Left hindlimb (tissue), 1 donor: ENCODE data around the gene NAGPA.

Source experiments
- DNase-seq: peaks from one replicate; pipeline ENCODE4 v3.0.0-alpha.2; 2018

NAGPA gene

GRCh38 chr16:5027086-5027485 is 6.6 kb downstream of the NAGPA start:
- DNase-seq, result peak; percentile 18

GRCh38 chr16:5026664-5027063 is 7.1 kb downstream of the NAGPA start:
- DNase-seq, result peak; percentile 25

- DNase-seq, result no peak
These were observed 8.5 kb downstream of the NAGPA start for GRCh38 chr16:5025171-5025632.

GRCh38 chr16:5024632-5025031 is 9.1 kb downstream of the NAGPA start:
- DNase-seq, result no peak

GRCh38 chr16:5022521-5022920 is 11.2 kb downstream of the NAGPA start:
- DNase-seq, result no peak

- DNase-seq, result no peak
These were observed 13.2 kb downstream of the NAGPA start for GRCh38 chr16:5020551-5020950.

GRCh38 chr16:5019775-5020174 is 14.0 kb downstream of the NAGPA start:
- DNase-seq, result no peak

- peak; percentile 56 for DNase-seq
These were observed 14.9 kb downstream of the NAGPA start for GRCh38 chr16:5018793-5019192.

GRCh38 chr16:5017678-5017969 is 16.1 kb downstream of the NAGPA start:
- no peak for DNase-seq

- DNase-seq, result no peak
These were observed 16.6 kb downstream of the NAGPA start for GRCh38 chr16:5016967-5017677.

GRCh38 chr16:5015887-5016286 is 17.8 kb downstream of the NAGPA start:
- no peak for DNase-seq

- no peak for DNase-seq
These were observed 18.4 kb downstream of the NAGPA start for GRCh38 chr16:5015351-5015750.

GRCh38 chr16:5012887-5013286 is 20.8 kb downstream of the NAGPA start:
- DNase-seq, result no peak

- DNase-seq, result no peak
These were observed 22.1 kb downstream of the NAGPA start for GRCh38 chr16:5011637-5012036.

GRCh38 chr16:5010576-5011329 is 23.0 kb downstream of the NAGPA start:
- no peak for DNase-seq

- no peak for DNase-seq
These were observed 25.4 kb downstream of the NAGPA start for GRCh38 chr16:5008311-5008731.

GRCh38 chr16:5007256-5007655 is 26.5 kb downstream of the NAGPA start:
- DNase-seq, result no peak

- DNase-seq, result no peak
These were observed 27.2 kb downstream of the NAGPA start for GRCh38 chr16:5006348-5007193.

GRCh38 chr16:5005916-5006315 is 27.8 kb downstream of the NAGPA start:
- DNase-seq, result no peak

- DNase-seq, result no peak
These were observed 29.4 kb downstream of the NAGPA start for GRCh38 chr16:5004311-5004710.

GRCh38 chr16:5003828-5004227 is 29.9 kb downstream of the NAGPA start:
- DNase-seq, result no peak

GRCh38 chr16:5003211-5003610 is 30.5 kb downstream of the NAGPA start:
- no peak for DNase-seq

GRCh38 chr16:5002699-5003143 is 31.0 kb downstream of the NAGPA start:
- DNase-seq, result no peak

GRCh38 chr16:5001986-5002385 is 31.7 kb downstream of the NAGPA start:
- DNase-seq, result no peak
